Stimulated activated CD8-positive, alpha-beta memory T cell treated with anti-CD3 and anti-CD28 coated beads, Interleukin-4, amount 100 ng/mL, for 1 hour (primary cell): ENCODE measurements around the gene MAML3.
A peak's percentile ranks its signal among the peaks of the same experiment; 100 is the strongest.

Experiments used
- DNase-seq, 2 donors: peaks; one replicate each; pipeline ENCODE4 v3.0.0-alpha.2; 2020; ENCODE audit warnings: low read depth in 2 of 2, low spot score in 1 of 2

The MAML3 gene

DNA sequence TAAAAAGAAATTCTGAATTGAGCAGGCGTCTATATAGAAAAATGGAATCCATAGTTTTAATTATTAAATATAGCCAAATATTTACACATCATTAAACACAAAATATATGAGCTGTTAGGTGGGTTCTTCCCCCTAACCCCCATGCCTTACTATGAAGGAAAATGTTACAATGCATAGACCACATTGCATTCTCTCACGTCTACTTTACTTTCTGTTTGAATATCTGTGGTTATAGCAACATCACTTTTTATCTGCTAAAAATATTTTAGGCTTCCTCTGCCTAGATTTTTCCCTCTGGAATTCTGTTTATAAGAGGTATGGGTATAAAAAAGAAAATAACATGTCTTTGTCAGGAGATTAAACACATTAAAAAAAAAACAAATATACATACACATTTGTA lies 73.1 kb downstream of the MAML3 start:
- no peak for DNase-seq

DNA sequence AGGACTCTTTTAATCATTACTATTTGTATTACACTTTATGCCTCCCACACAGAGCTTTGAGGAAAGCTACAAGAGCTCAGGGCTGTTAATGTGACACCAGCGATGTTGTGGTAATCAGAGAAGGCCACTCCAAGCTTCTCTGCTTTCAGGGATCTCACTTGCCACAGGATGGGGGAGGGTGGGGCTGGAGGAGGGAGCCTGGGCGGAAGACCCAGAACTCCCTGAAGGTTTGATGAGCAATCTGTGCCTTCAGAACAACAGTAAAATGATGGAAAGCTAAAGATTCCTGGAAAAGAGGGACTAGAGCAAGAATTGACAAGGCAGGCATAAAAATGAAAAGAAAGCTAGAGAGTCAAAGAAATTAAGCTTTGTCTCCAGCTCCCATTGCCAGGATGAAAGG lies 75.6 kb downstream of the MAML3 start:
- DNase-seq: no peak

DNA sequence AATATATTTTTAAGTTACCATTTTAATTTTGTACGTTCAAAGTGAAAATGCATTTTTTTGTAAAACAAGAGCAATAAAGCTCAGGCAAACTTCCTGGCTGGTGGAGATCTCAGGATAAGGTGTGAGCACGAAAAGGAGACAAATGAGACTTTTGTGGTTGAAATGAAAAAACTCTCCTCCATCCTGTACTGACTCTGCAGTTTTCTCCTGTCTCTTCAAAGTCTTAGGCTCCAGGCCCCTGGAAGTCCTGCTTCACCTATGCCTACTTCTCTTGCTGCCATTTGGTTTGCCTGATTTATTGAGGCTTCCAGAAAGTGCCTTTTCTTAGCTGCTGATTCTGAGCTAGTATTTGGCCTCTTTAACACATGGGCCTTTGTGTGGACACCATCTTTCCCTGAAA lies 77.7 kb downstream of the MAML3 start:
- no peak for DNase-seq

DNA sequence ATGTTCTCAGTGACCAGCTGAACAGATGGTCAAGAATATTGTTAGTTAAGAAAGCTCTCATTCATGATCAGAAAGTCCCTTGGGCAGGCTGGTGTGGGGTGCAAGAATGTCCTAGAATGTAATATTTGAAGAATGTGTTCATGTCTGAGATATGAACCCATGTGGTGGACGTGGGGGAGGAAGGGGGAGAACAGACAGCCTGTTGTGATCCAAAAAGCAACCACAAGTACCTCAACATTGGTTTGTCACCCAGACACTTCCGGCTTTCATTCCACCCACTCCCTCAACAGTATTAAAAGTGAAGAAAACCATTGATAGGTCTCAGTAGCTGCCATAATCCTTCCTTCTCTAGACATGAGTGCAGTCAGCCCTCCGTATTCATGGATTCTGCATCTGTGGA lies 82.2 kb downstream of the MAML3 start:
- DNase-seq: peak in 1 of 2 donors; percentile 22

DNA sequence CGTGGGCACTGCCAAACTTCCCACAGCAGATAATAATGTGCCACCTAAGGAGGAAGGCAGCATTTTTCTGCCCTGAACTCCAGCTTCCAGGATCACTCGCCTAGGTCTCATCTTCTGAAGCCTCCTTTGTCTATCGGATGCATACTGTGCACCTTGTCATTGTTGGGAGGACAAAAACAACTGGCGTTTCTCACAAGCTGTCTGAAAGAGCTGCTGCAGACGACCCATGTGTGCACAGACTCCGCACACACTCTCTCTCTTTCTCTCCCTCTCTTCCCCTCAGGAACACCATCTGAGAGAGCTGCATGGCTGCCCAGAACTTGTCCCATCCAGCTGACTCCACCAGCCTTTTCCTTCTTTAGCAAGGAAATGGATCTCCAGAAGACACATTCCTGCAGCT lies 83.0 kb downstream of the MAML3 start:
- DNase-seq: no peak

DNA sequence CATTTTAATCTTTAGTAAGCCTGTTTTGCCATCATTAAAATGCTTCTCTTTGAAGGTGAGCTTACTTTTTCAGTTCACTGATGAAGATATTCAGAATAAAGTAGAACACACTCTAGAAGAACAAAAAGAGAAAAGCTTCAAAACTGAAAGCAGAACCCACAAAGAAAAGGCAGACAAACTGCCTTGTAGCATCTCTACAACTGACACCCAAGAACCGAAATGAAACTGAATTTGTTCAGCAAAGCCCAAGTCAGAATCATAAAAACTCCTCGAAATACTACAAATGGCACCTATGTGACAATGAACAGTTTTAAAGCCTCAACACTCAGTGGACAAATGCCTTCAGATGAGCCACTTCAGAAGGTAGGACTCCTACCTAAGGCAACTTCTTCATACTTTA lies 83.6 kb downstream of the MAML3 start:
- no peak for DNase-seq

DNA sequence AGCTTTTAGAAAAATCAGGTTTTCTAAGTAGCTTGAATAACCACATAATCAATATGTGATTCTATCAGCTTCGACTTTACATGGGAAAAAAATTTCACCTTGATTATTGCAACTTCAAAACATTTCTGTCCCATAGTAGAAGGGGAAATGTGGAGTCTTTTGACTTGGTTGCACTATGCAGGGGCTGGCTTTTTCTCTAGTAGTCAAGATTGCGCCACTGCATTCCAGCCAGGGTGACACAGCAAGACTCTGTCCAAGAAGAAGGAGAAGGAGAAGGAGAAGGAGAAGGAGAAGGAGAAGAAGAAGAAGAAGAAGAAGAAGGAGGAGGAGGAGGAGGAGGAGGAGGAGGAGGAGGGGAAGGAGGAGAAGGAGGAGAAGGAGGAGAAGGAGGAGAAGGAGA lies 84.9 kb downstream of the MAML3 start:
- DNase-seq: no peak

DNA sequence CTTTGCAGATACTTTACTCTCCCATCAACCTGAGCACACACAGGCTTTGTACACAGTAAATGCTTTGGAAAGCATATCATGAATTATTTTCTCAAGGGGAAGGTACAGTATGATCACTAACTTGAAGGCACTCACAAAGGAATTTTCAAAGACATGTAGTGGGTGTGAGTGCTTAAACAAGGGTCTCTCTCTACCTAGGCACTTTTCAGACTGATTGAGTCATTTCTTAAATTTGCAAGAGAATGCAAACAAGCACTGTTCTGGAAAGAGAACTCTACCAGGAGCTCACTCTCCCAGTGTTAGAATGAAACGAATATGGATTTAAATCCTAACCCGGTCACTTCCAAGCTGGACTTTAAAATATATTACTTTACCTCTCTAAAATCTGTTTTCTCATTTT lies 85.7 kb downstream of the MAML3 start:
- no peak for DNase-seq

DNA sequence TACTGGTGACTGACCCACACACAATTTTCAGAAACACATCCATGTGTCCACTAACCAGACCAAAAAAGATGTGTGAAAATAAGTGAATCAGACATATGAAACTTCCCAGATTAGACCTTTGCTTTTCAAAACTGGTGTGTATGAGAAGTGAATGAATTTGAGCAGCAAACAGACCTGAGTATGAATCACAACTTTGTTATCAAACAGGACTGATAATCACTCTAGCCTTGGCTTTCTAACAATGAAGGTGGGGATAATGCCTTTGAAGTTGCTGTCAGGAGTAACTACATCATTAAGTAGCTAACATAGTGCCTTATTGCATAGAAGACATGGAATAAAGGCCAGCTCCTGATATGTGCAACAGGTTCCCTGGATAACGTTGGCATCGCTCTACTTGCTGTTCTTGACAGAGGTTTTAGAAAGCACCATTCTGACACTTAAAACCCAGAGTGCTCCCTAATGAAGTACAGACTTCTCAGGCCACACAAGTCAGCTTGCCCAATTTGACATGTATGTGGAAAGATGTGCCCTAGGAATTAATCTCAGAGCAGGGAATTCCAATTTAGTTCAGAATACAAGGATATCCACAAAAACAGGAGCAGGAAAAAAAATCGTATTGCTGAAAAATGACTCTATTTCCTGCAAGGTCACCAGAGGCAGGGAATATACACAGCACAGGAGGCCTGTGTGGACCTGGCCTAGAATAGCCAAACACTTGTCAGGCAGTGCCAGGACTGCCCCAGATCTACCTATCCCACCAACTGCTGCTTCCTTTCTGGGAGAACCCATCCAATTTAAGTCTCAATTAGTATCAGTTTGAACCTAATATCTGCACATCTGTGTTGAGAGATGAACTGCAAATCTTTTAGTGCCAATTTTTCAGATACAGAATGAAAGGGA lies 87.7 kb downstream of the MAML3 start:
- no peak for DNase-seq

DNA sequence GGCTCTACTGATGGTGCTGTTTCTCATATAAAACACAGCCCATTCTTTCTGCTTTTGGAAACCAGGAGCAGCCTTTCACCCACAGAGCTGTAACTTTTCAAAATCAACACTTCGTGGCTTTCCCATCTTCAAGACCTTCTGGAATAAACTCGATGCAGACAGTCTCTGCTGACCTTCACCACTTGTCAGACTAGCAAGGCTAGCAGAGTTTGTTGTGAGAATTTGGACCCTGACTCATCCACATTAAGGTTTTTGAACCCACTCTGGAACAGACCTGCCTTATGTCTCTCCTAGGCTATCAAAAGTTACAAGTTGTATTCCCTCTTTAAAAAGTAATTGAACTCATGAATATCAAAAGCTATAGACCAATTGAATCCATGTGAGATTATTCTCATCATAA lies 88.6 kb downstream of the MAML3 start:
- DNase-seq: no peak

DNA sequence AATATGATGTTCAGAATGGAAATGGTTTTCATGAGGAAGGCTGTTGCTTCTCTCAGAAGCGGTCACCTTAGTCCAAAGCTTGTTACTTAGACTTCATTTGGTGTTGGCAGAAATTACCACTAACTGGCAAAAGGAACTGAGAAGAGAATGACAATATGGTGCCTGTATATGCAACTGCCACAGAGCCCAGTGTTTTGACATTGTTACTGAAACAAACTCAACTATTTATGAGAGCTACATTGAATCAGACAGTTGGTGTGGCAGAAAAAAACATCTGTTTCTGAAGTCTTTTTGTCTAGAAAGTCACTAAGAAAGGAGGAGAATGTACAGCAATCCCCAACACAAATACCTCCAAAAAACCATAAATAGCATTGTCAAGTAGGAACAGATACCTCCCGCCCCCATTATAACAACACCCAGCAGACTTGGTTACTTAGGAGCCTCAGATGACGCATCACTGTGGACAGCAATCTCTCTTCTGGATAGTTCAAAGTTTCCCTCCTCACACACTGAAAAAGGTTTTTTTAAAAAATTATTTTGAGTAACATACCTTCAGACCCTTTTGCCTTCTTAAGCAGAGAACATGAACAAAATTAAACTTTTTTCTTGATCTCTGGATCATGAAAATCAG lies 92.2 kb downstream of the MAML3 start:
- no peak for DNase-seq

DNA sequence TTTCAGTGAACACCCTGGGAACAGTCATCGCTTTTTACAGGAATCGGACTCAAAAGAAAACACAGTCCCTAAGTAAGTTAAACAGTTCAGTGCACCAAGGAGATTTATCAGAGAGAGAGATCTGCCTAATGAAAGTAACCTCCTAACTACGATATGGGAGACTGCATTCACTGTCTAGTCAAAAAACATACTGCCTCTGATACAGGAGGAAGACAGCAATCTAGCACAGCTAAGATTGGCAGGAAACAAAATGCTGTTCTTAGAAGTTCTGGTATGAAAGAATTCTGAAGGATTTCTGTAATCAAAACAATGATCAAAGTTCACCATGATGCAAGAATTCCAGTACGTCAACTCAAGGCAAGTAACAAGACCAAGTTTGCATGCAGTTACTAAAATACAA lies 92.8 kb downstream of the MAML3 start:
- DNase-seq: no peak

DNA sequence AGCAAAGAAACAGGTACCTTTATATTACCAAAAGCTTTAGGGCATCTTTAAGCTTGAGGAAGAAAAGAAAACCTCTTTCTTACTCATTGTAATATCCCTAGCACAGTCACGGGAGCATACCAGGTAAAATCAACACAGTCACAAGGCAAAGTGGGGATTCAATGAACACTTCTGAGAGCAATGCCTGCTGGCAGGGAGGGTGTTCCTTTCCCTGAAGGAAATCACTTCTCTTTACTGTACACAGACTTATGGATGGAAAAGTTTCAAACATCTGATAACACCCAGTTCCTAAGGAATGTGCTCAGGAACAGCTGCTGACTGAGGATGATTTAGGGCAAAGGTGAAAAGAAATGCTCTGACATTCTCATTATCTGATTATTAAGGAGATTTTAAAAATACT lies 94.8 kb downstream of the MAML3 start:
- DNase-seq: no peak

DNA sequence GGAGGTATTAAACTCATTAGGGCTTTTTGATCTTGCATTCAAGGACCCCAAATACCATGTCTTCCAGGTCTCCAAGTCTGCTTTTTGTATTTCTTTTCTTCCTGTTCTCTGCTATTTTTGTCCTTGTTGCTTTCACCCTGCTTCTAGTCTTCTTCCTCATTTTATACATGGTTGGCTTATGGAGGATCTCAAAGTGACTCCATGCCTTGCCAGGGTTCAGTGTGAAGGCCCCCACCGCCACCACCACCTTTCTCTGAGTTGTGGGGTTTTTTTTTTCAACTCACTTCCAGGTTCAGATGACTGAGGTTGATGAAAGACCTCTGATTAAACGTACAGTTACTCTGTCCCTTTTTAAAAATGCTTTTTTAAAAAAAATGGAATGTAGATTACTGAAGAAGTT lies 96.3 kb downstream of the MAML3 start:
- DNase-seq: no peak

DNA sequence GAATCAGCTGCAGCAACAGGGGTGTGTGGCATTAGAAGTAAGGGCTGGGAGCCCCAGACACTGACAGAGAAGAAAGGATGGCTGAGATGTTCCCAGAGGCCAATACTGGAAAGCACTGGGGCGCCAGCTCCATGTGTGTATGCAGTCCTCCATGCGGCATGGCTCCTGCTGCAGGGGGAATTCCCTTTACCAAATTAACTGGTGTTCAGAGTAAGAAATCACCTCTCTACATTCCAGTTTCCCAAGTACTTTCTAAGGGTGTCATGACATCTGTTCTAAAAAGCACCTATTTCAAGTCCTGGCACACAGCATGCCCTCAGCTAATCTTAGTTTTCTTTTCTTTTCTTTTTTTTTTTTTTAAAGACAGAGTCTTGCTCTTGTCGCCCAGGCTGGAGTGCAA lies 98.0 kb downstream of the MAML3 start:
- no peak for DNase-seq

DNA sequence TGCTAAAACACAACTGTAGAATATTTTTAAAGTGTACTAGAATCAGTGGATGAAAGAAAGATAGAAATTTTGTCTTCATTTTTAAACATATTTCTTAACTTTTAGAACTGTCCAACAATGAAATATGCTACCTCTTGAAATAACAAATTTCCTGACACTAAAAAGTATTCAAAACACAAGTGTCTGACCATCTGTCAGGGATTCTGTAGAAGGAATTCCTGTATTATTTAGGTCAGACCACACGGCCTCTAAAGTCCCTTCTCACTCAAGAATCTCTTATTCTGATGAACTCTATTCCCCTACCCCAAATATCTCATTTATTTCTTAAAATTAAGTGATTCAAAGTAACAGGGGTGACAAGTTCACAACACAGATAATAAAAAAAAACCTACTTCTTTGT lies 99.1 kb downstream of the MAML3 start:
- no peak for DNase-seq

DNA sequence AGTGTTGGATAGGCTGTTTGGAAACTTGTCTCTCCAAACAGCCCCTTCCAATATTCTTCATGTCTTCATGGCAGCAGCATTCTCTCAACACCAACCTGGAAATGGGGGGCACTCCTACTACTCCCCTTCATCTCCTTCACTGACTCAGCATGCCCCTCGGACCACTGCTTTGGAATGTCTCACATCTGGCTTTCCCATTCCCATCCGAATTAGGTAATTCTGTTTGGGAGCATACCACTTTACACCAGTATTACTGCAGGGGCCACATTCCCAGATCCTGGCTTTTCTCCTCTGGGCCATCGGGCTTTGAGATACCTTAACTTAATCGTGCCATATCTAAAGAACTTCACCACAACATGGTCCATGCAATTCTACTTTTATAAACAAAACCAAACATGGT lies 100.8 kb downstream of the MAML3 start:
- no peak for DNase-seq

DNA sequence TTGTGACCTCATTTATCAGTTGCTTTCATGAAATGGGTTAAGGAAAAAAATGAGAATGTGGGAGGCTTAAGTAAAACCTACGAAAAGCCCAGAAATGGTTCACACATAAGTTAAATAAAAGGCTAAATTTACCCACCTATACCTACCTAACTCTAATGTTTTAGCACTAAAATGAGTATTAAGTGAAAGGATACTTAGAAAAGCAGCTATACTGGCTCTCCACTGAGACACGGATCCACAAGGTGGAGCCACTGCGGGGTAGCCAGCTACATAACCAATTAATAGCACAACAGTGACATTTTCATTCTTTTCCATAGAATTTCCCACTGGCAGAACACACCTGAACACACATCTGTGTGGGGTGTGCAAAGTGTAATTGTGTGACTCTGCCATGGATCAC lies 101.9 kb downstream of the MAML3 start:
- no peak for DNase-seq

DNA sequence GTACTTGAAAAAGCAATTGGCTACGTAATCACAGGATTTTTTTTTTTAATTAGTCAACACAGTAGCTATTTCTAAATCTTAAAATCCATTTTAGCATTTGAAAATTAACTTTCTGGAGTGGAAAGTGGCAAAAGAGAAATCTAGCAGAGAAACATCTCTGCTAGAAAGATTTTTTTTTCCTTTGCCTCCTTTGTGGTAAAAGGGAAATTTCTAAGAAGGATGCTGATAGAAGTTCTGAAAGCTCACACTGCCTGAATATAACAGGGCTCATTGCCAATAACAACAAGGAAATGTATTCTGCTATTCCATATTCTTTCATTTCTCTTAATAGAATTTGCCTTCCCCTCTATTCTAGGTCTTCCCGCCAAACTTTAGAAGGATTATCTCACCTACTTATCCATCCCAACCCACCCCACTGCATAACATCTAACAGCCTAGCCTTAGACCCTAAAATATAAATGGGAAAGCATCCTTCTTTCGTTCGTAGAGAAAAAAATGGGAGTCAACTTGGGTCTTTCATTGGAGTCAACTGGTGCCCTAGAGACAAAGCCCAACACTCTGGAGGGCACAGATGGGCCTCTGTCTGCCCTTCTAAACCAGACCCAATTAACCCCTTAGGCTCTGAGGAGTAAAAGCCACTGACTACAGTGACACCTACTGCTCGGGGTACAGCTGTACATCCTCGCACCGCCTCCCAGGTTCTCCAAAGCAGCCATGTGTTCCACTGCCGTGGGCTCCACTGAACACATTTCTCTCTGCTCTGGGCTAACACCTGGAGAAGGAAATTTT lies 103.9 kb downstream of the MAML3 start:
- DNase-seq: no peak

DNA sequence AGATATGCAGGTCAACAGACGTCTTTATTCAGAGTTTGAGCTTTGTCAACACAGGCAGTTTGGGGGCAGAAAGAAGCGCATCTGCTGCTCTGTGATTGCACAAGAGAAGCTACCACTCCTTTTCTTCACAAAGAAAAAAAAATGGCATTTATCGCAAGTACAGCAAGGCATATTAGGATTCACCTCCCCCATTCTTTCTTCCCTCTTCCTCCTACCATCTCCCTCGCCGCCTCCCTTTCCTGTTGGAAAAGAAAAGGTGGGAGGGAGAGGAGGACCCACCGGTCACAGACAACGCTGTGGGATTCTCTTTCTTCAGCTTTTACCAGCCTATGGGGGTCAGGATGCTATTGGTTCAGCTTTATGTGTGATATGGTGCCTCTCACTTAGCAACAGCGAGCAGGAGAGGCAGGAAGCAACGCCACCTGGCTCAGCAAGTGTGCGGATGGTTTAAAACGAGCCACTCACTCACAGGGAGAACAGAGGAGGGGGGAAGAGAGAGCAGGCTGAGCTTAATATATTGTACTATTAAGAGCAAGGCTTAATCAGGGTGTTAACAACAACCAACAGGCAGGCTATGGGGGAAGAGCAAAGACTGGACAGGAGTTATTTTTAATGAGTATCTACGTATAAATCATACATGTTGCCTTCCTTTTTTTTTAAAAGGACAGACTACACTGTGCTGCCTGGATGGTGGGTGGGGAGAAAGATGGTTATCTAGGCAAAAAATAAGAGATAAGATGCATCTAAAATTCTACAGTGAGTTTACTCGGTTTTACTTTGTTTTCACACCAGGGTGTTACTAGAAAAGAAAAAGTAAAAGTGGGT lies 104.7 kb downstream of the MAML3 start:
- peak in 1 of 2 donors; percentile 32 for DNase-seq

DNA sequence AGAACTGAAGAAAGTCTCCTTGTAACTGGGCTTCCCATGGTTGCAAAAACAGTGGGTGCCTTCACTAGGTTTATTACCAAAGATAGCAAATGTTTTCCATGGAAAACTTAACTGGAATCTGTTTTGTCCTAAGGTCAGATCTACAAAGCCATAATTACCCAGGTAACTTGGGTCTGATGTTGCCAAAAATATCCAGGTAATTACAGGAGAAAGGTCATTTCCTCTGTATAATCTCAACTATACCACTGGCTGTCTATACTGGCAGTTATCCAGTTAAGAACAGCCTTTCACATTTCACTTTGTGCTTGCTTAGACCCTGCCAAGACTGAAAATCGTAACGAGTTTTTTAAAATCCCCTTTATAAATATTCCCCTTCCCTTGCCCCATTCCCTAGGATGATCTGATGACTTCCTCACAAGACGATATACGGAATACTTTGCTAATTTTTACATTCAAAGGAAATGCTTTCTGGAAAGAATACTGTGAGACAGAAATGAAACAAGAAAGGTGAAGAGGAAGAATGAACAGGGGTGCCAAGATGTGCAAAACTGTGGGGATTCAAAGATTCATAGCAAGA lies 105.5 kb downstream of the MAML3 start:
- no peak for DNase-seq
